ENCODE results near the gene FGFR4.

DNA sequence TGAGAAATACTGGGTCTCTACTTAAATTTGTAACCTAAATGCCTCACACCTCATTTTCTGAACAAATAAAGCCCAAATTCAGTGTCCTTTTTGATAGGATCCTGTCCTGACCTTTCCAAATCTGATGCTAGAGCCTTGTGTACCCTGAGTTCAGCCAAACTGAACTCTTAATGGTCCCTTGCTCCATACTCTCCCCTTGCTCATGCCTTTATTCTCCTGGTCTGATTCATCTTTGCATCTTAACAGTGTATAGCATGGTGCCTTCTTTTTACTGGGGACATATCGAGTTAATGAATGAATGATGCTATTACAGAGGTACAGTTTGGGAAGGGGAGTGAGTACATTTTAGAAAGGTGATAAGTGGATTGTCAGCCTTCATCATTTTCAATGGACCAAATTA lies 56.1 kb downstream of the FGFR4 start:
- TF ChIP-seq, protein P1, sequence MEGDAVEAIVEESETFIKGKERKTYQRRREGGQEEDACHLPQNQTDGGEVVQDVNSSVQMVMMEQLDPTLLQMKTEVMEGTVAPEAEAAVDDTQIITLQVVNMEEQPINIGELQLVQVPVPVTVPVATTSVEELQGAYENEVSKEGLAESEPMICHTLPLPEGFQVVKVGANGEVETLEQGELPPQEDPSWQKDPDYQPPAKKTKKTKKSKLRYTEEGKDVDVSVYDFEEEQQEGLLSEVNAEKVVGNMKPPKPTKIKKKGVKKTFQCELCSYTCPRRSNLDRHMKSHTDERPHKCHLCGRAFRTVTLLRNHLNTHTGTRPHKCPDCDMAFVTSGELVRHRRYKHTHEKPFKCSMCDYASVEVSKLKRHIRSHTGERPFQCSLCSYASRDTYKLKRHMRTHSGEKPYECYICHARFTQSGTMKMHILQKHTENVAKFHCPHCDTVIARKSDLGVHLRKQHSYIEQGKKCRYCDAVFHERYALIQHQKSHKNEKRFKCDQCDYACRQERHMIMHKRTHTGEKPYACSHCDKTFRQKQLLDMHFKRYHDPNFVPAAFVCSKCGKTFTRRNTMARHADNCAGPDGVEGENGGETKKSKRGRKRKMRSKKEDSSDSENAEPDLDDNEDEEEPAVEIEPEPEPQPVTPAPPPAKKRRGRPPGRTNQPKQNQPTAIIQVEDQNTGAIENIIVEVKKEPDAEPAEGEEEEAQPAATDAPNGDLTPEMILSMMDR (IDR thresholded peaks at IDR 0.05): no peak
- TF ChIP-seq POLR2A (IDR thresholded peaks at IDR 0.05; ENCODE audit: low read depth) (no peak), POLR2AphosphoS5 (IDR thresholded peaks at IDR 0.05) (no peak)

Measured in esophagus muscularis mucosa (tissue), 3 donors.